Activated CD8-positive, alpha-beta T cell treated with anti-CD3 and anti-CD28 coated beads for 36 hours (primary cell): ENCODE measurements around the gene KAT2A. TPM values are rescaled to one million over a fixed set of nuclear protein-coding genes. Genes with fewer than 3 reads are reported as not detected.
"Not testable (repeated sequence)": the region's sequence is repeated elsewhere in the genome, so short reads cannot be mapped to it uniquely, and the experiment has no call there.

ENCODE experiments used
- ATAC-seq: fragments of 200-7000 bp; cut with Tn5 transposase; one replicate; pipeline ENCODE4 v1.10.0; 2021; ENCODE audit warnings: mild to moderate bottlenecking, moderate library complexity
- CTCF ChIA-PET: fragments of 350-600 bp; sonication (Branson Sonifier 250); formaldehyde crosslinking; loops from one replicate; lab custom pipeline; 2021; ENCODE audit warnings: antibody characterized with exemption; lab: Charles Lee
- POLR2A ChIA-PET: fragments of 350-600 bp; sonication (Branson Sonifier 250); formaldehyde crosslinking; loops from one replicate; lab custom pipeline; 2021; ENCODE audit warnings: antibody characterized with exemption; lab: Charles Lee
- DNase-seq: peaks from one replicate; pipeline ENCODE4 v3.0.0-alpha.2; 2020
- H3K27ac Mint-ChIP-seq: one replicate; pipeline ENCODE4 v1.8.0; 2021; ENCODE audit warnings: mild to moderate bottlenecking, mixed read lengths
- H3K27me3 Mint-ChIP-seq: one replicate; pipeline ENCODE4 v1.8.0; 2021; ENCODE audit warnings: mixed read lengths
- H3K36me3 Mint-ChIP-seq: one replicate; pipeline ENCODE4 v1.8.0; 2021; ENCODE audit warnings: low read depth, mixed read lengths
- H3K4me1 Mint-ChIP-seq: one replicate; pipeline ENCODE4 v1.8.0; 2021; ENCODE audit warnings: low read depth, mixed read lengths
- H3K4me3 Mint-ChIP-seq: one replicate; pipeline ENCODE4 v1.8.0; 2021; ENCODE audit warnings: mild to moderate bottlenecking, moderate library complexity, mixed read lengths
- H3K9me3 Mint-ChIP-seq: one replicate; pipeline ENCODE4 v1.8.0; 2021; ENCODE audit warnings: mixed read lengths
- intact Hi-C: fragments of 100-400 bp; cut with micrococcal nuclease; formaldehyde crosslinking; loops from one replicate; pipeline ENCODE4 v1.10.0; 2022
- total RNA-seq, 2 experiments: library from RNA; stranded (reverse); gene quantifications; one replicate each; pipeline ENCODE4 v1.2.3, GENCODE V29; 2021
- TF ChIP-seq, protein P1 (sequence below): fragments of 200-600 bp; IDR thresholded peaks from one replicate; pipeline ENCODE4 v1.8.0; 2022; ENCODE audit warnings: antibody characterized with exemption, mild to moderate bottlenecking

The KAT2A gene
- total RNA-seq, 2 experiments from 2014 or later = 49.2 to 50.2 TPM

DNA sequence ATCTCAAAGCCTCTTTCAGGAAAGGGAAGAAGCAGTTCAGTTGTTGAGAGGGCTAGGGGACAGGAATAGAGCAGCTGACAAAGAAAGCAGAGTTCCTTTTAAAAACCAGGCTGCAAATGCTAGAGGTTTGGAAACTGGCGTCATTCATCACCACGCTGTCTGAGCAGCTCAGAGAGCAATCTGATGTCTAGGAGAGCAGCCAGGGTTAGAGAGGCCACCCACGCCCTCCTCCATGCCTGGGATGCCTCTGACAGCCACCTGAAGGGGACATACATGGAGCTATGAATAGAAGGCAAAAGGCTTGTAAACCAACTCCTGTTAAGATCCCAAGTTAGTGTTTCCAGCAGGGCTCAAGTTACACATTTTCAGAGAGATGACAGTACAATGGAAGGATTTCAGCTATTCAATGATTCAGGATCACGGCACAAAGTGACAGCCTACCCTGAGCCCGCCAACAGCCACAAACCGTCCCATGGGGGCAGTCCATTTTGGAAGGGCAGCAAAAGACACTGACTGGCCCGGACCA, 21.3 kb upstream of the KAT2A start:
- peaks cover 10% of the 10 kb centered on the region for H3K36me3 Mint-ChIP-seq
- TF ChIP-seq, protein P1, sequence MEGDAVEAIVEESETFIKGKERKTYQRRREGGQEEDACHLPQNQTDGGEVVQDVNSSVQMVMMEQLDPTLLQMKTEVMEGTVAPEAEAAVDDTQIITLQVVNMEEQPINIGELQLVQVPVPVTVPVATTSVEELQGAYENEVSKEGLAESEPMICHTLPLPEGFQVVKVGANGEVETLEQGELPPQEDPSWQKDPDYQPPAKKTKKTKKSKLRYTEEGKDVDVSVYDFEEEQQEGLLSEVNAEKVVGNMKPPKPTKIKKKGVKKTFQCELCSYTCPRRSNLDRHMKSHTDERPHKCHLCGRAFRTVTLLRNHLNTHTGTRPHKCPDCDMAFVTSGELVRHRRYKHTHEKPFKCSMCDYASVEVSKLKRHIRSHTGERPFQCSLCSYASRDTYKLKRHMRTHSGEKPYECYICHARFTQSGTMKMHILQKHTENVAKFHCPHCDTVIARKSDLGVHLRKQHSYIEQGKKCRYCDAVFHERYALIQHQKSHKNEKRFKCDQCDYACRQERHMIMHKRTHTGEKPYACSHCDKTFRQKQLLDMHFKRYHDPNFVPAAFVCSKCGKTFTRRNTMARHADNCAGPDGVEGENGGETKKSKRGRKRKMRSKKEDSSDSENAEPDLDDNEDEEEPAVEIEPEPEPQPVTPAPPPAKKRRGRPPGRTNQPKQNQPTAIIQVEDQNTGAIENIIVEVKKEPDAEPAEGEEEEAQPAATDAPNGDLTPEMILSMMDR = no peak
- no peak overlapping the region for H3K4me3 Mint-ChIP-seq
- ATAC-seq (no peak), DNase-seq (no peak)
- intact Hi-C loops = no loop called here
- no peaks in the 10 kb centered on the region for H3K9me3 Mint-ChIP-seq
- H3K27ac Mint-ChIP-seq = no peak overlapping the region
- no peaks in the 10 kb centered on the region for H3K27me3 Mint-ChIP-seq
- H3K4me1 Mint-ChIP-seq = peaks cover 30% of the 10 kb centered on the region
- CTCF ChIA-PET = interaction anchor here (1.4 to 4.5 kb wide), 2 partner anchors 12 to 289 kb away, joined by 3 to 15 read pairs; no protein-coding TSS in a partner anchor
- POLR2A ChIA-PET = interaction anchor here (1.0 to 2.2 kb wide), 3 partner anchors 8 to 13 kb away, joined by 3 to 10 read pairs (median 4); partner anchors contain the start of gene RAB5C

DNA sequence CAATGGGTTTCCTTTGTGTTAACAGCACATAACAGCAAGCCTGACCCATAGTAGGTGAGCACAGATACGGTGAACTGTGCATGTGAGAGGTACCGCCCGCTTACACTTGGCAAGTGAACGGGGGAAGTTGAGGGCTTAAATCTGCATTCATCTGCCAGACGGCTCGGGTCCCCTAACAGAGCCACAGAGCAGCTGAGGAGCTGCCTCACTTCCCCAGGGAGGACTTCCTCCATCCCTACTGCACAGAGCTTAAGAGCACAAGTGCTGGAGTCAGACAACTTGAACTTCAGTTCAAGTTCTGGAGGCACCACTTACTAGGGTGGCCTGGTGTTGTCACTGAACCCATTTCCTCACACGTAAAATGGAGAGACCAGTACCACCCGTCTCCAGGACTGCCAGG, 20.2 kb upstream of the KAT2A start:
- Mint-ChIP-seq H3K4me1 (peaks cover 29% of the 10 kb centered on the region), H3K27ac (no peak overlapping the region), H3K4me3 (no peak overlapping the region), H3K27me3 (no peaks in the 10 kb centered on the region), H3K36me3 (peaks cover 13% of the 10 kb centered on the region), H3K9me3 (no peaks in the 10 kb centered on the region)
- DNase-seq (no peak), ATAC-seq (no peak)
- TF ChIP-seq, protein P1 = no peak
- CTCF ChIA-PET = interaction anchor here (4.5 kb wide), 1 partner anchor 11 kb away, joined by 15 read pairs; no protein-coding TSS in a partner anchor
- POLR2A ChIA-PET = interaction anchor here (0.9 kb wide), 1 partner anchor 19 kb away, joined by 4 read pairs; no protein-coding TSS in a partner anchor
- intact Hi-C loops = no loop called here

DNA sequence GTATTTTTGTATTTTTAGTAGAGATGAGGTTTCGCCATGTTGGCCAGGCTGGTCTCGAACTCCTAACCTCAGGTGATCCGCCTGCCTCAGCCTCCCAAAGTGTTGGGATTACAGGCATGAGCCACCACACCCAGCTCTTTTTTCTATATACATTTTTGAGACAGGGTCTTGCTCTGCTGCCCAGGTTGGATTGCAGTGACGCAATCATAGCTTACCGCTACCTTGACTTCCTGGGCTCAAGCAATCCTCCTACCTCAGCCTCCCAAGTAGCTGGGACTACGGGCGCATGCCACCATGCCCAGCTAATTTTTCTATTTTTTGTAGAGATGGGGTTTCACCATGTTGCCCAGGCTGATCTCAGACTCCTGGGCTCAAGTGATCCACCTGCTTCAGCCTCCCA, 19.5 kb upstream of the KAT2A start:
- Mint-ChIP-seq H3K36me3 (peaks cover 13% of the 10 kb centered on the region), H3K4me1 (peaks cover 36% of the 10 kb centered on the region)

DNA sequence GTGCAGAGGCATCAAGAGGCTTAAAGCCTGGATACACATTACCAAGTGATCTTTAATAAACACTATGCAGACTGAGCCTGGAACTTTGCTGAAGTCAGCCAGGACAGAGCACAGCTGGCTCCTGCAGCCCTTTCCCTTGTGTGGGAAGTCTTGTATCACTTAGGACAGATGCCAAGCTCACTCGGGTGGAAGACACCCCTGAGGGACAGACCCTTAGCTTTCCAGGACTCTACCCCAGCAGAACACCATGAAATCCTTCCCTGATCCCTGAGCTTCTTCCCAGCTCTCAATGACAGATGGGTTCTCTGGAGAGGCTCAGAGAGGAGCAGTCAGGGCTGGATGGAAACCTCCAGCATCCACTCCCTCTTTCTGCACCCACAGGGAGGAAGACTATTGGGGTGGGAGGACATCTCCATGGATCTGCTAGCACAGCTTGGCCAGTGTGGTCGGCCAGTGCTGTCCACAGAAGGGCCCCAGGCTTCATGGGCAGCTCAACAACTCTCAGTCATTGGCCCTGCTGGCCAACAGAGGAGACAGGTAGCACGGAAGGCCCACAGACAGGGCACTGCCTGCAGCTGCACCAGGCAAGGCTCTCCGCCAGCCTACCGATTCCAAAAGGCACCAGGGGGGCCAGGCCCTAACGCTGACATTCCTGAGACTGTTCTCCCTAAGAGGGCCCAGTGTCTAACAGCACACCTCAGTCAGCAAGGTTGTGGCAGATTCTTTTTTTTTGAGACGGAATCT, 17.8 kb upstream of the KAT2A start:
- peaks cover 10% of the 10 kb centered on the region for H3K36me3 Mint-ChIP-seq
- TF ChIP-seq, protein P1 = no peak
- POLR2A ChIA-PET = interaction anchor here (1.0 to 1.4 kb wide), 2 partner anchors 27 to 31 kb away, joined by 3 to 4 read pairs; no protein-coding TSS in a partner anchor
- H3K4me1 Mint-ChIP-seq = peaks cover 44% of the 10 kb centered on the region
- no peaks in the 10 kb centered on the region for H3K27me3 Mint-ChIP-seq
- no peaks in the 10 kb centered on the region for H3K9me3 Mint-ChIP-seq
- no peak overlapping the region for H3K27ac Mint-ChIP-seq
- no peak for ATAC-seq
- intact Hi-C loops = no loop called here
- no peak overlapping the region for H3K4me3 Mint-ChIP-seq
- DNase-seq = no peak
- CTCF ChIA-PET = interaction anchor here (0.7 to 4.5 kb wide), 3 partner anchors 9 to 112 kb away, joined by 3 to 15 read pairs (median 7); partner anchors contain the start of gene RAB5C

More for the DNA sequence above, 19.5 kb upstream of the KAT2A start:
- H3K27ac Mint-ChIP-seq, H3K4me3 Mint-ChIP-seq, ATAC-seq, DNase-seq, intact Hi-C loops, H3K9me3 Mint-ChIP-seq, H3K27me3 Mint-ChIP-seq: not testable (repeated sequence)
- ChIA-PET CTCF (interaction anchor here (4.5 kb wide), 1 partner anchor 11 kb away, joined by 15 read pairs; no protein-coding TSS in a partner anchor), POLR2A (interaction anchor here (0.9 to 1.4 kb wide), 2 partner anchors 19 to 33 kb away, joined by 4 read pairs; no protein-coding TSS in a partner anchor)

DNA sequence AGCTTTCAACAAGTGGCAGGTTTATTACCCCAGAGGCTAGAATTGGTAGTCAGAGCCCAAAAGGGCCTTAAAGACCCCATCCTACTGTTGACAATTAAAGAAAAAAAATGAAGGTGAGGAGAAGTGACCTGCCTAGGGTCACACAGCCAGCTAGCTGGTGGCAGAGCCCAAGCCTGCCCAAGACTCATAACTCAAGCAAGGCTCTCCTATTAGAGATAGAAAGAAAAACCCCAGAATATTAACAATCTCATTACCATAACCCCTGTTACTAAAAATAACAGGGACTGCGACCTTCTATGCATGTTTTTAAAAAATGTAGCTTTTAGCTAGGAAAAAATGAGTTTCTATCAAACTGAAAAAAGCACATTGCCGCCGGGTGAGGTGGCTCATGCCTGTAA, 15.5 kb upstream of the KAT2A start:
- no peaks in the 10 kb centered on the region for H3K9me3 Mint-ChIP-seq
- ChIA-PET CTCF (interaction anchor here (1.0 to 1.6 kb wide), 7 partner anchors 17 to 269 kb away, joined by 3 to 6 read pairs (median 4); partner anchors contain the start of gene KCNH4), POLR2A (interaction anchor here (0.9 to 1.7 kb wide), 4 partner anchors 15 to 17 kb away, joined by 3 to 4 read pairs (median 3); no protein-coding TSS in a partner anchor)
- no peaks in the 10 kb centered on the region for H3K27me3 Mint-ChIP-seq
- intact Hi-C loops = no loop called here
- no peak overlapping the region for H3K27ac Mint-ChIP-seq
- peaks cover 57% of the 10 kb centered on the region for H3K4me1 Mint-ChIP-seq
- H3K4me3 Mint-ChIP-seq = no peak overlapping the region
- peaks cover 11% of the 10 kb centered on the region for H3K36me3 Mint-ChIP-seq
- TF ChIP-seq, protein P1 = no peak
- no peak for ATAC-seq
- DNase-seq = no peak
